ENCODE data around the gene HNRNPUL2. TPM values are rescaled to one million over a fixed set of nuclear protein-coding genes. Genes with fewer than 3 reads are reported as not detected.
"Not testable (repeated sequence)": the region's sequence is repeated elsewhere in the genome, so short reads cannot be mapped to it uniquely, and the experiment has no call there.

Gene HNRNPUL2
- 10 to 100 TPM; 38.7 to 68.8 (median 50.3) TPM for total RNA-seq

GRCh38 chr11:62727165-62727871 lies at the start of gene HNRNPUL2:
HNRNPUL2 (minus strand) TSS chr11:62727457; CDS start chr11:62727156, 301 bp downstream.
- Histone ChIP-seq H3K9me3 (no peaks in the 10 kb centered on the region), H3K36me3 (peaks cover 0 to 27% (median 3%) of the 10 kb centered on the region in 3 donors), H3K27me3 (no peaks in the 10 kb centered on the region), H3K4me3 (peak within 1 kb of the TSS; percentile 83 to 97 (median 86)), H3K27ac (peak within 1 kb of the TSS; percentile 79 to 98 (median 94)), H3K4me1 (peaks cover 0 to 51% (median 12%) of the 10 kb centered on the region in 4 donors)
- TF ChIP-seq CTCF (IDR thresholded peaks at IDR 0.05) = peak in 3 of 6 experiments; percentile 1 to 20 (median 8)
- TF ChIP-seq POLR2A (IDR thresholded peaks at IDR 0.05) = peak; percentile 92 to 95
- peak; percentile 96 to 99 (median 98) for DNase-seq

- Histone ChIP-seq H3K27ac (no peak overlapping the region), H3K27me3 (no peaks in the 10 kb centered on the region), H3K4me3 (no peak overlapping the region), H3K9me3 (no peaks in the 10 kb centered on the region), H3K4me1 (peaks cover 0 to 10% (median 4%) of the 10 kb centered on the region in 4 donors), H3K36me3 (peaks cover 0 to 49% (median 0%) of the 10 kb centered on the region in 3 donors)
- no peak for DNase-seq
- TF ChIP-seq CTCF (IDR thresholded peaks at IDR 0.05) (no peak), POLR2A (IDR thresholded peaks at IDR 0.05) (no peak)
Observed at GRCh38 chr11:62775646-62776045, 48.4 kb upstream of the HNRNPUL2 start.

GRCh38 chr11:62774407-62774806 lies 47.1 kb upstream of the HNRNPUL2 start:
- Histone ChIP-seq H3K36me3 (peaks cover 0 to 41% (median 0%) of the 10 kb centered on the region in 3 donors), H3K4me3 (no peak overlapping the region), H3K4me1 (peaks cover 0 to 17% (median 6%) of the 10 kb centered on the region in 4 donors), H3K27me3 (no peaks in the 10 kb centered on the region), H3K9me3 (no peaks in the 10 kb centered on the region), H3K27ac (no peak overlapping the region)
- no peak for DNase-seq
- TF ChIP-seq CTCF (IDR thresholded peaks at IDR 0.05) (no peak), POLR2A (IDR thresholded peaks at IDR 0.05) (no peak)

DNA sequence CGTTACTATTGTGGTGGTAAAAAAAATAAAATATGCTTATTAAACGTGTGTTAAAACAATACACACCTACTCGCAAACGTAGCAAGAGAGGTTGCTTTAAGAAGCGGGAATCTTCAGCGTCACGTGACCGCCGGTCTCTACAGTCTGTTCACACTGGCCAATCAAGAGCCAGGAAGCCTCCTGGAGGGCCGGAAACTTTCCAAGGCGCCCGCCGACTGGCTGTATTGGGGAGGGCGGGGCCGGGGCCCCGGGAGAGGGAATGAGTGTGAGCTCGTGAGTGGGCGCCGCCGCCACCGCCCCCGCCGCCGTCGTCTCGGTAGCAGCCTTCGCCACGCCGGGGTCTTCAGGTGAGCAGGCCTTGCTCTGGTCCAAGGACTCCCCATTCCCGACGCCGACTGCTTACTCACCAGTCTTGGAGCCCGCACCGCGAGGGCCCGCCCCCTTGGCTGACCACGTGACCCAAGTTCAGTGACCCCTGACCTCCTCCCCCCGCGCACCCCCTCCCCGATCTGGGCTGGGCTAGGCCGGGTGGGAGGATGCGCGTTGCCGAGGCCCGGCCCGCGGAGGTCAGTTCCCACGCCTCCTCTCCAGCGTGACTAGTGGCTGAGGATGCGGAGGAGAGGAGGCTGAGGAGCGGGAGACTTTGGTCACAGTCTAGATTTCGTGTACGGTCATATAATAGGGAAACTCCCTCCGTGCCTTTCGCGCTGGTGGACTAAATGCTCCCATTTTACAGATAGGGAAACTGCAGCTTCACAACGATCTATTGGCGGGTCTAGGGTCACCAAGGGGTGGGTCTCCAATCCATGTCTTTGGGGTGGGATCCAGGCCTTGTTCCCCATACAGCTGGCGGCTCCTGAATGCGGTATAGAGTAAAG lies 44.1 kb upstream of the HNRNPUL2 start, which contains the start of gene TAF6L:
Gene TAF6L, plus strand, starts transcription at position 253 of the 878 bp plus-strand sequence. CDS start 4,388 bp downstream, outside the sequence.
- TF ChIP-seq POLR2A (IDR thresholded peaks at IDR 0.05) = peak; percentile 39 to 53
- no peak for TF ChIP-seq CTCF (IDR thresholded peaks at IDR 0.05)
- peak within 1 kb of the TSS; percentile 85 to 98 (median 93) for H3K27ac ChIP-seq
- peaks cover 0 to 23% (median 0%) of the 10 kb centered on the region in 3 donors for H3K36me3 ChIP-seq
- peak within 1 kb of the TSS; percentile 56 to 96 (median 76) for H3K4me3 ChIP-seq
- H3K27me3 ChIP-seq = no peaks in the 10 kb centered on the region
- H3K4me1 ChIP-seq = peaks cover 0 to 17% (median 6%) of the 10 kb centered on the region in 4 donors
- DNase-seq = peak; percentile 97 to 99 (median 98)
- H3K9me3 ChIP-seq = no peaks in the 10 kb centered on the region

DNA sequence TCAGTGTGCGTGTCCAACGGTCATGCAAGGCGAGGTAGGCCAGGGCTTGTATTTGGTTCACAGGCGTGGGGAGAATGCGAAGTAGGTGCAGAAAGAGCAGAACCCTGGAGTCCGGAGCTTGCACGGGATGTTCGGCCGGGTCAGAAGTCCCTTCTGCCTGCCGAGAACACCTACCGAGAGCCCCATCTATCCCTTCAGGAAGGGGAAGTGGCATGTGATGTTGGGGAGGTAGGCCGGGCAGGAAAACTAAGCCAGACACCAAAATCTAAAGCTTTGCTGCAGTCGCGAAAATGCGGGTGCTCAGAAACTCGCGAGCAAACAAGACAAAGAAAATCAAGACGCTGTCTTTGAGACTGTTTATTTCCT lies 43.5 kb upstream of the HNRNPUL2 start:
- Histone ChIP-seq H3K9me3 (no peaks in the 10 kb centered on the region), H3K4me3 (peak overlapping the region; percentile 56 to 96 (median 76)), H3K27ac (peak overlapping the region; percentile 85 to 98 (median 93)), H3K36me3 (peaks cover 0 to 23% (median 0%) of the 10 kb centered on the region in 3 donors), H3K27me3 (no peaks in the 10 kb centered on the region), H3K4me1 (peaks cover 0 to 17% (median 6%) of the 10 kb centered on the region in 4 donors)
- peak; percentile 40 to 59 (median 57) for DNase-seq
- TF ChIP-seq POLR2A (IDR thresholded peaks at IDR 0.05) (no peak), CTCF (IDR thresholded peaks at IDR 0.05) (no peak)

GRCh38 chr11:62760867-62761227 lies 33.6 kb upstream of the HNRNPUL2 start:
- H3K27ac ChIP-seq = peak overlapping the region; percentile 82 to 87 (median 84)
- peak overlapping the region; percentile 65 to 81 (median 70) for H3K4me3 ChIP-seq

More at GRCh38 chr11:62760867-62761227, 33.6 kb upstream of the HNRNPUL2 start:
- H3K36me3 ChIP-seq, H3K9me3 ChIP-seq, DNase-seq, H3K27me3 ChIP-seq: not testable (repeated sequence)
- peaks cover 0 to 10% (median 4%) of the 10 kb centered on the region in 4 donors for H3K4me1 ChIP-seq
